ENCODE data around the gene GMEB2. TPM values are rescaled to one million over a fixed set of nuclear protein-coding genes. Genes with fewer than 3 reads are reported as not detected.
A peak's percentile ranks its signal among the peaks of the same experiment; 100 is the strongest.

The GMEB2 gene
- total and polyA plus RNA-seq, 8 donors: 4.1 to 10.4 (median 6.1) TPM

GRCh38 chr20:63628246-63628975 lies 1.5 kb upstream of the GMEB2 start:
- Histone ChIP-seq H3K4me1 (peaks cover 0 to 5% (median 4%) of the 10 kb centered on the region in 3 donors), H3K36me3 (no peaks in the 10 kb centered on the region), H3K27ac (peak overlapping the region in 3 of 4 donors; percentile 37 to 78 (median 42)), H3K9me3 (no peaks in the 10 kb centered on the region), H3K4me3 (peak overlapping the region in 3 of 4 donors; percentile 81 to 90 (median 88)), H3K27me3 (no peaks in the 10 kb centered on the region)
- ATAC-seq (peak; percentile 58 to 73 (median 72)), DNase-seq (peak; percentile 65 to 86 (median 70)), FAIRE-seq (no peak)
- intact Hi-C loops (cut with DNase I): no loop called here
- TF ChIP-seq, protein P1, sequence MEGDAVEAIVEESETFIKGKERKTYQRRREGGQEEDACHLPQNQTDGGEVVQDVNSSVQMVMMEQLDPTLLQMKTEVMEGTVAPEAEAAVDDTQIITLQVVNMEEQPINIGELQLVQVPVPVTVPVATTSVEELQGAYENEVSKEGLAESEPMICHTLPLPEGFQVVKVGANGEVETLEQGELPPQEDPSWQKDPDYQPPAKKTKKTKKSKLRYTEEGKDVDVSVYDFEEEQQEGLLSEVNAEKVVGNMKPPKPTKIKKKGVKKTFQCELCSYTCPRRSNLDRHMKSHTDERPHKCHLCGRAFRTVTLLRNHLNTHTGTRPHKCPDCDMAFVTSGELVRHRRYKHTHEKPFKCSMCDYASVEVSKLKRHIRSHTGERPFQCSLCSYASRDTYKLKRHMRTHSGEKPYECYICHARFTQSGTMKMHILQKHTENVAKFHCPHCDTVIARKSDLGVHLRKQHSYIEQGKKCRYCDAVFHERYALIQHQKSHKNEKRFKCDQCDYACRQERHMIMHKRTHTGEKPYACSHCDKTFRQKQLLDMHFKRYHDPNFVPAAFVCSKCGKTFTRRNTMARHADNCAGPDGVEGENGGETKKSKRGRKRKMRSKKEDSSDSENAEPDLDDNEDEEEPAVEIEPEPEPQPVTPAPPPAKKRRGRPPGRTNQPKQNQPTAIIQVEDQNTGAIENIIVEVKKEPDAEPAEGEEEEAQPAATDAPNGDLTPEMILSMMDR (IDR thresholded peaks at IDR 0.05): no peak
- WGBS, 2 donors: 13 to 16% methylated on average over 22 of the region's 22 CpGs

- ATAC-seq (peak; percentile 10 to 34 (median 29)), FAIRE-seq (no peak)
- 3 to 7% methylated on average over 18 to 28 of the region's 28 CpGs for WGBS, 2 donors
Observed at GRCh38 chr20:63627751-63628245, 897 bp upstream of the GMEB2 start.

GRCh38 chr20:63627129-63627750 lies 339 bp upstream of the GMEB2 start:
- TF ChIP-seq, protein P1 (IDR thresholded peaks at IDR 0.05): no peak
- no peaks in the 10 kb centered on the region for H3K9me3 ChIP-seq
- H3K27ac ChIP-seq: peak overlapping the region; percentile 78 to 88 (median 84)
- H3K36me3 ChIP-seq: no peaks in the 10 kb centered on the region
- H3K27me3 ChIP-seq: no peaks in the 10 kb centered on the region
- H3K4me1 ChIP-seq: peaks cover 0 to 5% (median 4%) of the 10 kb centered on the region in 3 donors
- peak; percentile 88 to 93 (median 91) for ATAC-seq
- FAIRE-seq: no peak
- DNase-seq: peak; percentile 92 to 98 (median 96)
- peak overlapping the region; percentile 81 to 97 (median 89) for H3K4me3 ChIP-seq
- WGBS, 2 donors: 0% methylated on average over 43 to 68 of the region's 68 CpGs
- intact Hi-C loops (cut with DNase I): no loop called here

More at GRCh38 chr20:63627751-63628245, 897 bp upstream of the GMEB2 start:
- no peaks in the 10 kb centered on the region for H3K9me3 ChIP-seq
- H3K27ac ChIP-seq: peak overlapping the region; percentile 42 to 88 (median 82)
- peak in 4 of 6 donors; percentile 37 to 84 (median 66) for DNase-seq
- intact Hi-C loops (cut with DNase I): no loop called here
- H3K27me3 ChIP-seq: no peaks in the 10 kb centered on the region
- peak overlapping the region; percentile 81 to 97 (median 89) for H3K4me3 ChIP-seq
- H3K4me1 ChIP-seq: peaks cover 0 to 5% (median 4%) of the 10 kb centered on the region in 3 donors
- H3K36me3 ChIP-seq: no peaks in the 10 kb centered on the region
- TF ChIP-seq, protein P1 (IDR thresholded peaks at IDR 0.05): no peak

DNA sequence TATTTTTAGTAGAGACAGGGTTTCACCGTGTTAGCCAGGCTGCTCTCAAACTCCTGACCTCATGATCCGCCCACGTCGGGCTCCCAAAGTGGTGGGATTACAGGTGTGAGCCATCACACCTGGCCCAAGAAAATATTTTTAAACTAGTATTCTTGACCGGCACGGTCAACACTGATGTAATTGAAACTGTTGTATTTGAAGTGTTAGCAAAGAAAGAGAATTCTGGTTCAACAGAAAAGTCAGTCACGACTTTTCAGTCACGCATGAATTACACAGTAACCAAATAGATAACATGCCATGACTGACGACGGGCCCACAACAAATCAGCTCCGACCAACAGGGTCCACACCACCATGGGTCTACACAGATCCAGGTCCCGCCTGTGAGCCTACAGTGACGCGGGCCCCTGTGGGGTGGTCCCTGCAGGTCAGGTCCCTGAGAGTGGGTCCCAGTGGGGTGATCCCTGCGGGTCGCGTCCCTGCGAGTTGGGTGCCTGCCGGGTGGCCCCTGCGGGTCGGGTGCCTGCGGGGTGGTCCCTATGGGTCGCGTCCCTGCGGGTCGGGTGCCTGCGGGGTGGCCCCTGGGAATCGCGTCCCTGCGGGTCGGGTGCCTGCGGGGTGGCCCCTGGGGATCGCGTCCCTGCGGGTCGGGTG lies 1.0 kb downstream of the GMEB2 start:
- 7 to 14% methylated on average over 24 to 36 of the region's 36 CpGs for WGBS, 2 donors

More for the DNA sequence above, 1.0 kb downstream of the GMEB2 start:
- peaks cover 0 to 5% (median 4%) of the 10 kb centered on the region in 3 donors for H3K4me1 ChIP-seq
- H3K27me3 ChIP-seq: no peaks in the 10 kb centered on the region
- TF ChIP-seq, protein P1 (IDR thresholded peaks at IDR 0.05): no peak
- DNase-seq: peak in 3 of 6 donors; percentile 41 to 81 (median 63)
- peak overlapping the region; percentile 69 to 91 (median 88) for H3K27ac ChIP-seq
- H3K9me3 ChIP-seq: no peaks in the 10 kb centered on the region
- H3K36me3 ChIP-seq: no peaks in the 10 kb centered on the region
- intact Hi-C loops (cut with DNase I): no loop called here
- H3K4me3 ChIP-seq: peak overlapping the region; percentile 44 to 90 (median 84)
- FAIRE-seq: no peak
- no peak for ATAC-seq
